A549 (cell line): Measurements from ENCODE around the gene TGFBR3L. TPM values are rescaled to one million over a fixed set of nuclear protein-coding genes. Genes with fewer than 3 reads are reported as not detected.
"Not testable (repeated sequence)": the region's sequence is repeated elsewhere in the genome, so short reads cannot be mapped to it uniquely, and the experiment has no call there.

Experiments
- ATAC-seq, 2 experiments: fragments of 200-7000 bp in 1 of 2; fragments of >200 bp in 1 of 2; cut with Nextera tagmentation in 1 of 2; cut with Tn5 transposase in 1 of 2; 3 replicates each; pipeline versions ENCODE4 v1.8.0 to v1.9.1; 2018 to 2020; ENCODE audit warnings: mild to moderate bottlenecking in 1 of 2, moderate library complexity in 1 of 2
- CTCF ChIA-PET: fragments of 300-600 bp; sonication (Branson Sonifier 250); formaldehyde crosslinking; extraction: SDS; loops from one replicate; lab custom pipeline; 2021; ENCODE audit warnings: antibody characterized with exemption, inconsistent platforms; lab: Yijun Ruan, JAX
- POLR2A ChIA-PET: fragments of 350-600 bp; formaldehyde crosslinking; extraction: SDS; loops from one replicate; lab custom pipeline; 2021; ENCODE audit warnings: antibody characterized with exemption, inconsistent platforms; lab: Yijun Ruan, JAX
- DNase-seq, 2 experiments: peaks; one replicate each; pipeline versions ENCODE4 v3.0.0 to v3.0.0-alpha.2; 2011 to 2016; ENCODE audit warnings: low read depth in 1 of 2, low spot score in 1 of 2
- FAIRE-seq: peaks from 2 replicates; lab custom pipeline; 2011; peaks lifted over from hg19 to GRCh38; lab: Jason Lieb, UNC
- H3K27ac ChIP-seq, 2 experiments: fragments of >200 bp; sonication (Bioruptor Twin); formaldehyde crosslinking; 3 replicates each; pipeline ENCODE4 v1.5.1; 2016 to 2017
- H3K4me1 ChIP-seq: fragments of >200 bp; sonication (Bioruptor Twin); formaldehyde crosslinking; 3 replicates; pipeline ENCODE4 v1.6.1; 2016
- H3K4me2 ChIP-seq: fragments of >200 bp; sonication (Bioruptor Twin); formaldehyde crosslinking; 3 replicates; pipeline ENCODE4 v1.6.1; 2016
- H3K4me3 ChIP-seq: fragments of >200 bp; sonication (Bioruptor Twin); formaldehyde crosslinking; 3 replicates; pipeline ENCODE4 v1.5.1; 2016
- H3K9me3 ChIP-seq: fragments of >200 bp; sonication (Bioruptor Twin); formaldehyde crosslinking; 3 replicates; pipeline ENCODE4 v1.6.1; 2016
- CEBPB ChIP-seq, 2 experiments: fragments of >200 bp in 1 of 2; sonication (Bioruptor Twin) in 1 of 2; formaldehyde crosslinking in 1 of 2; IDR thresholded peaks; 2 replicates each; pipeline ENCODE4 v1.6.1; 2012 to 2016
- CHD4 ChIP-seq: fragments of 200-600 bp; sonication (generic); IDR thresholded peaks from 2 replicates; pipeline ENCODE4 v1.6.1; 2016; ENCODE audit warnings: antibody characterized with exemption, mild to moderate bottlenecking, borderline replicate concordance
- ESRRA ChIP-seq: fragments of 150-350 bp; IDR thresholded peaks from 2 replicates; pipeline ENCODE4 v1.6.1; 2014; ENCODE audit warnings: mild to moderate bottlenecking, low read length, borderline replicate concordance
- FOSB ChIP-seq: fragments of 250-450 bp; sonication (Bioruptor Pico); IDR thresholded peaks from 2 replicates; pipeline ENCODE4 v1.5.0; 2020; ENCODE audit warnings: mild to moderate bottlenecking, moderate library complexity
- FOSL2 ChIP-seq, 2 experiments: fragments of 450-650 bp in 1 of 2; fragments of >200 bp in 1 of 2; sonication (Bioruptor Twin) in 1 of 2; formaldehyde crosslinking; IDR thresholded peaks; 2 replicates each; pipeline versions ENCODE4 v1.5.0 to v1.6.1; 2016 to 2020; ENCODE audit warnings: mild to moderate bottlenecking in 1 of 2, moderate library complexity in 1 of 2
- FOXS1 ChIP-seq: fragments of 250-450 bp; sonication (Bioruptor Pico); IDR thresholded peaks from 2 replicates; pipeline ENCODE4 v1.5.0; 2020; ENCODE audit warnings: mild to moderate bottlenecking, moderate library complexity
- HDAC2 ChIP-seq: fragments of 200-600 bp; sonication (generic); IDR thresholded peaks from 2 replicates; pipeline ENCODE4 v1.6.1; 2016
- HOXB13 ChIP-seq: fragments of 250-450 bp; sonication (Bioruptor Pico); IDR thresholded peaks from 2 replicates; pipeline ENCODE4 v1.5.0; 2020; ENCODE audit warnings: low read depth, mild to moderate bottlenecking, moderate library complexity
- HOXB5 ChIP-seq: fragments of 250-450 bp; sonication (Bioruptor Pico); IDR thresholded peaks from 2 replicates; pipeline ENCODE4 v1.5.0; 2020; ENCODE audit warnings: mild to moderate bottlenecking, moderate library complexity
- JUNB ChIP-seq: fragments of >200 bp; sonication (Bioruptor Twin); formaldehyde crosslinking; IDR thresholded peaks from 2 replicates; pipeline ENCODE4 v1.6.1; 2016
- KDM1A ChIP-seq: fragments of 200-600 bp; sonication (generic); IDR thresholded peaks from 2 replicates; pipeline ENCODE4 v1.6.1; 2016; ENCODE audit warnings: low read depth, mild to moderate bottlenecking
- KDM5A ChIP-seq: fragments of 200-600 bp; sonication (generic); IDR thresholded peaks from 2 replicates; pipeline ENCODE4 v1.6.1; 2016; ENCODE audit warnings: antibody characterized with exemption, mild to moderate bottlenecking
- MAZ ChIP-seq: fragments of 150-350 bp; IDR thresholded peaks from 2 replicates; pipeline ENCODE4 v1.6.1; 2014; ENCODE audit warnings: antibody characterized with exemption, low read depth, low read length, borderline replicate concordance
- MYC ChIP-seq: IDR thresholded peaks from 2 replicates; pipeline ENCODE4 v1.6.1; 2012; ENCODE audit warnings: mild to moderate bottlenecking, inconsistent platforms, low read length, improper control_type of control experiment, borderline replicate concordance
- NFE2L2 ChIP-seq: fragments of 150-350 bp; conservative IDR thresholded peaks from 2 replicates; pipeline ENCODE4 v1.6.1; 2014; ENCODE audit warnings: low read length
- NPAS2 ChIP-seq: fragments of 250-450 bp; sonication (Bioruptor Pico); IDR thresholded peaks from 2 replicates; pipeline ENCODE4 v1.8.0; 2022; ENCODE audit warnings: mild to moderate bottlenecking, moderate library complexity, borderline replicate concordance
- POLR2A ChIP-seq: IDR thresholded peaks from 2 replicates; pipeline ENCODE4 v1.6.1; 2012; ENCODE audit warnings: mild to moderate bottlenecking, low read length
- RARB ChIP-seq: fragments of 250-450 bp; sonication (Bioruptor Pico); IDR thresholded peaks from 2 replicates; pipeline ENCODE4 v1.8.0; 2021; ENCODE audit warnings: mild to moderate bottlenecking, moderate library complexity
- RFX5 ChIP-seq: fragments of 450-650 bp; IDR thresholded peaks from 2 replicates; pipeline ENCODE4 v1.7.1; 2014; ENCODE audit warnings: antibody characterized with exemption, mild to moderate bottlenecking, moderate library complexity
- SMC3 ChIP-seq: fragments of >200 bp; sonication (Bioruptor Twin); formaldehyde crosslinking; IDR thresholded peaks from 3 replicates; pipeline ENCODE4 v1.6.1; 2018; ENCODE audit warnings: inconsistent platforms
- TFCP2L1 ChIP-seq: fragments of 250-450 bp; sonication (Bioruptor Pico); IDR thresholded peaks from 2 replicates; pipeline ENCODE4 v1.5.0; 2021; ENCODE audit warnings: mild to moderate bottlenecking
- USF2 ChIP-seq: fragments of 450-650 bp; IDR thresholded peaks from 2 replicates; pipeline ENCODE4 v1.6.1; 2014; ENCODE audit warnings: antibody characterized with exemption
- ZSCAN20 ChIP-seq: fragments of 250-450 bp; sonication (Bioruptor Pico); IDR thresholded peaks from 2 replicates; pipeline ENCODE4 v1.8.0; 2022; ENCODE audit warnings: mild to moderate bottlenecking, moderate library complexity
- WGBS: methylation state at CpG from one replicate; pipeline ENCODE4 v1.1.6; 2017; ENCODE audit errors: missing lambda C conversion rate; 5-methylcytosine and 5-hydroxymethylcytosine counted together
- polyA plus RNA-seq, 4 experiments: library from polyadenylated mRNA; depleted of rRNA in 3 of 4; stranded (reverse); fragments of >200 nt; fragmentation: RNase III in 1 of 4; extraction: RNeasy Plus Mini Kit Qiagen cat#74134 plus additional on column Dnase treatment in 1 of 4; gene quantifications; 2 replicates in 3 of 4; 3 replicates in 1 of 4; pipeline ENCODE4 v1.2.3, GENCODE V29; 2011 to 2017
- TF ChIP-seq, protein P1 (sequence below): IDR thresholded peaks from 2 replicates; pipeline ENCODE4 v1.6.1; 2012; ENCODE audit warnings: low read depth, borderline replicate concordance

TGFBR3L gene
- polyA plus RNA-seq, 2 of the 4 experiments (the other 2 are of a cell fraction): 0.21 to 1.2 TPM

- Histone ChIP-seq H3K4me1 (peaks cover 12% of the 10 kb centered on the region; the same call in 2 of the 3 replicates), H3K4me2 (no peak overlapping the region), H3K27ac (no peak overlapping the region), H3K4me3 (no peak overlapping the region), H3K9me3 (no peaks in the 10 kb centered on the region)
- no peak for FAIRE-seq
- 88% methylated on average over 6 of the region's 6 CpGs for WGBS
- DNase-seq: no peak
- CTCF ChIA-PET: interaction anchor here (1.0 to 3.4 kb wide), 3 partner anchors 11 to 15 kb away, joined by 3 to 20 read pairs (median 6); partner anchors contain the start of gene TIMM44
- ATAC-seq: no peak
- no peak for TF ChIP-seq SMC3
- TF ChIP-seq FOSB (CRISPR knock-in tag): no peak
- no peak for TF ChIP-seq RFX5
- no peak for TF ChIP-seq KDM1A
- TF ChIP-seq NPAS2 (CRISPR knock-in tag): no peak
- TF ChIP-seq NFE2L2: no peak
- TF ChIP-seq POLR2A: no peak
- no peak for TF ChIP-seq MAZ
- POLR2A ChIA-PET: interaction anchor here (0.6 kb wide), 1 partner anchor 12 kb away, joined by 4 read pairs; no protein-coding TSS in a partner anchor
Observed at GRCh38 chr19:7959211-7959610, 44.6 kb downstream of the TGFBR3L start.

DNA sequence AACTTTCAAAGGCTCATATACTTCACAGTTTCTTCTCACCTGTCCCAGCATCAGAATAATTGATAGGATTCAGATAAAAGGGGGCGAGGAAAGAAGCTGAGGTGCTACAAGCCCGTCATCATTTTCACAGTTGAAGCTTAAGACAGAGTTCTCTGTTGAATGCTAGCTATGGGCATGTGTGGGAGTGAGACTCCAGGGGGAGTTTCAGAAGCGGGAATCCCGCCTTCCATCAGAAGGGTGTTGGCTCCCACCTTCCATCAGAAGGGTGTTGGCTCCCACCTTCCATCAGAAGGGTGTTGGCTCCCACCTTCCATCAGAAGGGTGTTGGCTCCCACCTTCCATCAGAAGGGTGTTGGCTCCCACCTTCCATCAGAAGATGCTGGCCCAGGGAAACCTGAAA, 46.5 kb downstream of the TGFBR3L start:
- H3K27ac ChIP-seq, DNase-seq, FAIRE-seq, H3K4me2 ChIP-seq, POLR2A ChIA-PET, ATAC-seq, H3K9me3 ChIP-seq, H3K4me3 ChIP-seq: not testable (repeated sequence)
- 85% methylated on average over 4 of the region's 4 CpGs for WGBS
- peaks cover 12% of the 10 kb centered on the region; the same call in 2 of the 3 replicates for H3K4me1 ChIP-seq
- CTCF ChIA-PET: interaction anchor here (1.0 to 3.4 kb wide), 3 partner anchors 10 to 41 kb away, joined by 3 to 20 read pairs (median 6); partner anchors contain the start of gene TIMM44

DNA sequence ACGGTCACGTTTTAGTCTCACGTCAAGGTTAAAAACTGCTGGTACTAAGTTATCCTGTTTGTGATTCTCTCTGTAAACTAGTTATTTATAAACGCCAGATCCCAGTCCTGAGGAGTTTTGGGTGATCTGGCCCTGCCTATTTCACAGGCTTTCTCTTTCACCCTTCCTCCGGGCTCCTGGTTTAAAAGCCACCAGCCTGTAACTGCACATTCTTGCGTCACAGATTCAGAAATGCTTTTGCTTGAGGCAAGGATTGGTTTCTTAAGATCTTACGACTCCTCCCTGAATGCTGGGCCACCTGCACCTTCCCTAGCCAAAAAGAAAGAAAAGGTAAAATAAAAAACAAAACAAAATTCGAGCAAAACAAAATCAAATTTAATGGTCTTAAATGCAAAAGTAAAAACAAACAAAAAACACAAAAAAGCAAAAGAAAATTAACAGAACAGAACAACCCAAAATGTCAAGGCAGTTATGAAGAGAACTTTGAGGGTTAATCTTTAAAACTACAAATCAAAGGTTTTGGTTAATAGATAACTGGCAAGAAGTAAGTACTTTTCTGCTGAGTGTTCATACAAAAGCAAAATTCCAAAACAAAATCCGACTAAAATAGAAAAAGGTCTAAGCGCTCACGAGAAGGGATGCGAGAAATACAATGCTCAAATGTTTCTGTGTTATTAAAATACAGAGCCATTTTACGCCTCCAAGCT, 47.4 kb downstream of the TGFBR3L start:
- ATAC-seq (no peak), FAIRE-seq (no peak), DNase-seq (no peak)
- TF ChIP-seq MYC (no peak), FOSL2 (IDR thresholded peaks at IDR 0.05) (no peak), FOSL2 (CRISPR knock-in tag; IDR thresholded peaks at IDR 0.05) (no peak), ESRRA (no peak), CHD4 (no peak), KDM5A (no peak), HOXB5 (CRISPR knock-in tag) (no peak), RARB (CRISPR knock-in tag) (no peak), ZSCAN20 (CRISPR knock-in tag) (no peak), HDAC2 (no peak), CEBPB (IDR thresholded peaks at IDR 0.05) (no peak), HOXB13 (no peak), TFCP2L1 (CRISPR knock-in tag) (no peak), USF2 (no peak), JUNB (no peak), FOXS1 (CRISPR knock-in tag) (no peak)
- TF ChIP-seq, protein P1, sequence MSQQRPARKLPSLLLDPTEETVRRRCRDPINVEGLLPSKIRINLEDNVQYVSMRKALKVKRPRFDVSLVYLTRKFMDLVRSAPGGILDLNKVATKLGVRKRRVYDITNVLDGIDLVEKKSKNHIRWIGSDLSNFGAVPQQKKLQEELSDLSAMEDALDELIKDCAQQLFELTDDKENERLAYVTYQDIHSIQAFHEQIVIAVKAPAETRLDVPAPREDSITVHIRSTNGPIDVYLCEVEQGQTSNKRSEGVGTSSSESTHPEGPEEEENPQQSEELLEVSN: no peak
- ChIA-PET CTCF (no interaction called here), POLR2A (no interaction called here)
- H3K27ac ChIP-seq: no peak overlapping the region
- 73% methylated on average over 13 of the region's 13 CpGs for WGBS
- no peaks in the 10 kb centered on the region for H3K9me3 ChIP-seq
- H3K4me2 ChIP-seq: no peak overlapping the region
- peaks cover 12% of the 10 kb centered on the region; the same call in 2 of the 3 replicates for H3K4me1 ChIP-seq
- H3K4me3 ChIP-seq: no peak overlapping the region
